HG02884 (cell line): ENCODE measurements around the gene GP5.

ENCODE experiments used
- ATAC-seq: cut with Tn5 transposase; IDR thresholded peaks from one replicate; pipeline ENCODE4 v1.9.1; 2021; ENCODE audit warnings: mild to moderate bottlenecking, moderate library complexity; ENCODE audit not compliant: unreplicated experiment

The GP5 gene

DNA sequence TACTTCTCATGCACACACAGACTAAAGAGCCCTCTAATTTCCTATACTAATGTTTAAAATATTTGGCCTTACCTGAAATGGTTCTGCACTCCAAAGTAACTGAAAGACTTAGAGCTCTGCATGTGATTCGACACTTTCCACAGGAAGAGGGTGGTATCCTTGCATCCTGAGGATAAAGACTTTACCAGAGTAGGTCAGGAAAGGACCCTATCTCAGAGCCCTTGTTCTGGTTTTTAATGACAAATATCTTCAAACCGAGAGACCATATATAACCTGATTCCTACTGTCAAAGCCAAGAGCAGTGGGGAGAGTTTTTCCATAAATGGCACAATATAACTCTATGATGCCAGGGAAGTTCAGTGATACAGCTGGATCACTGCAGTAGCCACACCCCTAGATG is at the start of gene GP5:
GP5 (minus strand) TSS at position 101 of the 400 bp plus-strand sequence. CDS start 984 bp downstream, outside the sequence.
- ATAC-seq = no peak

DNA sequence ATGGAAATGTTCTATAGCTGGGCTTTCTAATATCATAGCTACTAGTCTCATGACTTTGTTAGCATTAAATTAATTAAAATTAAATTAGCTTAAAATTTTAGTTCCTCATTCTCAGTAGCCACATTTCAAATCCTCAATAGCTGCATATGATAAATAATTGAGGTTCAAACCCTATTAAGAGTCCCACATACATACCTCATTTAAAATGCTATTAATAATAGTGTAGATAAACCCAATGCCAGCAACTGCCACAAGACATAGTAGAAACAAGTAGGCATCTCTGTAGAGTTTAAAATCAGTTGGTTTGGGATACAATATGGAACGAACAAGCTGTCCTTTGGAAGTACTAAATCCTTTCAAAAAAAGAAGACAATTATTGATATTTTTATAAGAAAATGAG is 48.6 kb upstream of the GP5 start:
- ATAC-seq = no peak

DNA sequence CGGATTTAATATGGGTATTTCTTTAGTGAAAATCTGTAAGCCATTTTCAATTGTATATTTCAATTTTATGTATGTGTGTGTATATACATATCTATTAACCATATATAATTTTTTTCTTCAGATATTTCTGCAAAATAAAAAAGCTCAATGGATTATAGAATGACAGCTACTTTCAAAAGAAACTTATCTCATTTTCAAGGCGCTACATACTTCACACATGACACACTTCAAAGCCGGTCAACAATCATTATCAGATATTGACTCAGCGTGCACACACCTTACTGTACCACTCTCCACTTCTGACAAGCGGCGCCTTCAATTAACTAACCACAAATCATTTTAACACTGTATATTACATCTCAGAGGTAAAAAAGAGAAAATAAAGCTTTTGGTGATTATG is 48.1 kb upstream of the GP5 start:
- no peak for ATAC-seq

- no peak for ATAC-seq
These were observed 47.7 kb upstream of the GP5 start for GRCh38 chr3:194446754-194447153.

DNA sequence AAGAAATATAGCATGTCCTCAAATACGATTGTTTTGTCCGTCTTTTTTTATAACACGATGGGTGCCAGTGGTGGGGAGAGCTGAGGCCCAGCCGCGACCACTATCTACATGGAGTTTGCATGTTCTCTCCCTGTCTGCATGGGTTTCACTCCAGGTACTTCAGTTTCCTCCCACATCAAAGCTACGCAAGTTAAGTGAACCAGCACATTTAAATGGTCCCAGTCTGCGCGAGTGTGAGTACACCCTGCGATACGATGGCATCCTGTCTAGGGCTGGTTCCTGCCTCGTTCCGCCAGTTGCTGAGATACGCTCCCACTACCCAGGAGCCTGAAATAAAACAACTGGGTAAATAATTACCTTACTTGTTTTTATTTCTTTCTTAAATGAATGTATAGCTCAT is 47.1 kb upstream of the GP5 start:
- ATAC-seq = no peak

DNA sequence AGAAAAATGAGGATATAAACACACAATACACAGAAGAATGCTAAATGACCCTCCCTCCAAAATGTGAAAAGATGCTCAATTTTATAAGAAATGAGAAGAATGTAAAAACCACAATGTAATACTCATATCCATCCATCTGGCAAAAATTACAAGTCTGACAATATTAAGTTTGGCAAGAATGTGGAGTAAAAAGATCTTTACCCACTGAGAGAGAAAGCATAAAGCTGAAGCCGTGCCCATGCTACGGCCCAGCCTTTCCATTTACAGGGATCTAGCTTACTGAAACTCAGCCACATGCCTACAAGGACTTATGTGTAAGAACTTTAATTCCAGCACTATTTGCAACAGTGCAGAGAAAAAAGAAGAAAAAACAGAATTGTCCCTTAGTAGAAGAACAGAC is 44.8 kb upstream of the GP5 start:
- ATAC-seq = no peak

DNA sequence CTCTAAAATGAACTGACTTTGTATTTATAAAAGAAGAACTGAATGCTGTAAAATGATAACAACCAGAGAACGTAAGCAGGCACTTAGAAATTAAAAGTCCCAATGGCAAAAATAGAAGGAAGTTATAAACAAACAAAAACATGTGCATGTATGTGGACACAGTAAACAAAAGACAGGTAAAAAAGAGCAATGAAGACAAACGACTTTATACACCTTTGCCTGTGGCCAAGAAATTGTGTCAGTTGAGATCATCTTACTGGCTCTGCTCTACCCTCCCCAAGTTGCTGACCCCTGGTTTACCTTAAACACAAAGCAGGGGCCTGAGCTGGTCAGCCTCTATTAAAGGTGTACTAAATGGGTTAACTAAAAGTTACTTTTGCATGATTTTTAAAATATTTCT is 41.7 kb upstream of the GP5 start:
- ATAC-seq = no peak

DNA sequence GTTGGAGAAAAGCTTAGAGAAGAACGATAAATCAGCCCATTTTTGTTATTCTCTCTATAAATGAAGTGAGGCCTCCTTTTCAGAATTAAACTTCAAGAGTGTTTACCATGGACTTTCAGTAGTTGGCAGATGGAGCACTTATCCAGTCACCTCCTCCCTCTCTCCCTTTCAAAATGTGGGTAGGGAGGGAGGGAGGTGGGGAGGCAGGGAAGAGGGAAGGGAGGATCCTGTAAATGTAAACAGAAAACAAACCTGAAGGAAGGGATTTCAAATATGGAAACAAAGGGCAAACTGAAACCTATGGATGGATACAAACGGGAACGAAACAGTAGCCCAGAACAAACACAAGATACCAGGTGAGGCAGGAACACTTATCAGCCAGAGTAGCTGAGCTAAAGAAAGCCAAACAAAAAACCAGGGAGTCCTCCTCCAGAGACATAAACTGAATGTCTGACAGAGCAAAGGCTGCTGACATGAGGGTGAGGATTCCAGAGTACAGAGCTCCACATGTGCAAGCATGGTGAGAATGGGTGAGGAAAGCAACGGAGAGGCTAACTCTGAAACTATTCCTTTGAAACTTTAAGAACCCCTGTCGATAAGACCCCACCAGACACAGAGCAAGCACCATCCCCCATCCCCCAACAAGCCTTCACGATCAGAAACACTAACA is 41.0 kb upstream of the GP5 start:
- ATAC-seq = no peak

- no peak for ATAC-seq
These were observed 35.4 kb upstream of the GP5 start for GRCh38 chr3:194434503-194434902.

DNA sequence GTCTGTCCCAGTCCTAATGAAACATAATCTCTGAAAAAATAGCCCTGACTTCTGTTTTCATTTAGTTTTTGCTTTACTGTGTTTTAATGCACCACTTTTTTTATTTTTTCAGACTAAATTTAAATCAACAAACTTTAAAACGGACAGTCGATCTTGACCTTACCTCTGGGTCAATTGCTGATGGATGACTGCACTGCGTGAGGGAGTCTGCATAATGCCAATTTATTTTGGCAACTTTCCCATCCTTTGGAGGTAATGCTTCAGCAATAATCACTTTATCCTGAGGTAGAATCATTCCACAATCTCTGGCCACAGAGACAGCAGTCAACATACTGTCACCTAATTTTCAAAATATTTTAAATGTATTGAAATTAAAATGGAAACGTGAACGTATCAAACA is 32.5 kb upstream of the GP5 start:
- ATAC-seq = no peak

DNA sequence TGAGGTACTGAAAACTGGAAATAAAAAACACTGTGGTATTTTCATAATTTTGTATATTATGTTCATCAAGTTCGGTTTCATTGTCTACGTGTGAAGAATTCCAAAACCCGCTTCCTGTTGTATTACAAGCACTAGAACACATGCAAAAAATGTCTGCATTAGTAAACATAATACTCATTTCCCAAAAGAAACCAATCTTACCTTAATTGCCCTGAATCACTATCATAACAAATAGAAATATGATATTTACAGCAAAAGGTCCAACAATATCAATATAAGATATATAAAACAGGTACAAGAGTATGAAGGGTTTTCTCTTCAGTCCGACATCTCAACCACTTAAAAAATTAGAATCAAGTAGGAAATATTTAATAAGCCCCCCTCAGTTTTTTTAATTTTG is 26.3 kb upstream of the GP5 start:
- ATAC-seq = no peak

DNA sequence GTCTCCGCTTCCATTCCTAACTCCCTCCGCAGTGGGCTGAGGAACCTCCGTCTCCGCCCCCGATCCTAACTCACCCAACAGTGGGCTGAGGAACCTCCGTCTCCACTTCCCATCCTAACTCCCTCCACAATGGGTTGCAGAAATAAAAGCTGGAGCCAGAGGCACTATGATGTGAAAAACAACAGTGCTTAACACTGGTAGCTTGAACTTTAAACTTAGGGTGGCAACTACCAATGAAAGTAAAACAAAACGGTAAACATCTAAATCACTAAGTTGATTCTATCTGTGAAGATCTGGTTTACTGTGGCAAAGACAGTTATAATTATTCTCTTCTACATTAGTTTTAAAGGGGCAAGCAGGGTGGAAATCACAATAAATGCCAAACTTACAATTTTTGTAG is 25.9 kb upstream of the GP5 start:
- no peak for ATAC-seq

GRCh38 chr3:194424373-194424772 is 25.3 kb upstream of the GP5 start:
- ATAC-seq = no peak

DNA sequence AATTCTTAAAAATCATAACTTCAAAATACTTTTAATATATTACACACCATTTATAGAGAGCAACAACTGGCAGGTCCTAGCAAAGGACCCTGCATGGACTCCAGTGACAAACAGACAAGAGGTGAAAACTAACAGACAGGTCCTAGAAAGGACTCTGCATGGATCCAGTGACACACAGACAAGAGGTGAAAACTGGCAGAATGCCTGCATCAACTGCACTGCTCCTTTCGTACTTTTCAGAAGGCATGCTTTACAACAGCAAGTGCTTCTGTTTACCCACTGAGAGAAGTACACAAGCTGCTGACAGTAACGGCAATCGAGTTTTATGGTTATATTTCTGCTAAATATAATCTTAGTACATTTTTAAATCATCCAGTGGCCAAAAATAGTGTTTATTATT is 24.3 kb upstream of the GP5 start:
- ATAC-seq = no peak

DNA sequence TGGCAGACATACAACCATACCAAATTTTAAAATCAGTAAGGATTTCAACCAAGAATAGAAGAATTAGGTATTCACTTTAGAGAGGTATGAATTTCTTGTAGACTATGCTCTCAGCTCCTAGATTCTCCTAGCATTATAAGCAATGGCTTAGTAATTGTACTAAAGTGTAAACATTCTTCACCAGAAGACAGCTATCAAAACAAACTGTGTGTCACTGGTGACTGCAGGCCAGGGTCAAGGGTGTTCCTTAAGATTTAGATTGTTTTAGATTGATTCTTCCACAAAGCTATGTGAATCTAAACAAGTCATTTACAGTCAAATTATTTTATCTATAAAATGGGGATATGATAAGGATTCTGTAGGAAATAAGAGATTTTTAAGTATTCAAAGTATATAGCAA is 23.1 kb upstream of the GP5 start:
- no peak for ATAC-seq

- ATAC-seq = no peak
These were observed 19.6 kb upstream of the GP5 start for GRCh38 chr3:194418671-194419070.

DNA sequence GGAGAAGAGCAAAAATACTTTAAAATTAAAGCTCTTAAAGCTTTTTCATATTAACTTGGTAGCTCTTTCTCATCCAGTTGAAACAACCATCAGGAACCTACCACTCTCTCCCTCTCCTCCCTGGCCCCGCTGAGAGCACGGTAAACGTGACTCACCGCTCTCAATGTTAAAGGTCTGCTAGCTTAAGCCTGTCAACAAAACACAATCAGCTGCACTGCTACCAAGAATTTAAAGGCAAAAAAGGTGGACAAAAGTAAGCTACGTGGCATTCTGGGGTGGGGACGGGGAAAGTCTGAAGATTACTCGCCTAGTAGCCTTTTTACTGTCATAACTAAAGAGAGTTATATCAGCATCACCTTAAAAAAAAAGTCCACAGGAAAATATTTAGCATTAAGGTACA is 8.4 kb upstream of the GP5 start:
- no peak for ATAC-seq

- ATAC-seq = no peak
These were observed 6.7 kb upstream of the GP5 start for GRCh38 chr3:194405766-194406165.

DNA sequence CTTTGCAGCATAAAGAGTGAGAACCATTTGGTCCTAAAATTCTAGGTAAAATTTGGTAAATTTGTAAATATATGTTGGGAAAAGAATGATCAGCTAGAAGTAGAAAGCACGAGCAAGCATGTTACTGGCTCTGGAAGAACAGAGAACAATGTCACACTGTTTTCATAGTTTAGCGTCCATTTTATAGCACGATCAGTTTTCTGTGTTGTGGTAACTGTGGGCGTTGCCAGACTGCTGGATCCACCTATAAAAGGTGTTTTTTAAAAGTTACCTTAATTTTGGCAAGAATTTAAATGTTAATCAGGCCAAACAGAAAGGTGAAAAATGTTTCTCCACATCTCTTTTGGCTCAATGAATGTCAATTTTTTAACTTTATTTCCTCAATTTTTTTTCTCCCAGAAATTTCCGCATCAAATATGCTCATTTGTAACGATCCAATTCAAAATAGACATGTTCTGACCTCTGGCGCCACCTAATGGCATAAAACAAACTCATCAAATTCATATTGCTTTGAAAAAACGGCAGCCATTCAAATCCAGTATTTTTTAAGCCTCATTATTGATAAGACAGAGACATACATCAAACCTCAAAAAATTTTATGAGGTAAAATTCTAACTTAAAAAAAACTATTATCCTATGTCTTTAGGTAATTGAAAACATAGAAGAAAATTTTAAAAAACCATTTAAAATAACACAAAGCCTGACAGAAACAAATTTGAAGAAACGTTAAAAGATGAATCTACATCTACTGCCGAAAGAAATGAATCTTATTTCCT is 5.5 kb upstream of the GP5 start:
- ATAC-seq = no peak

DNA sequence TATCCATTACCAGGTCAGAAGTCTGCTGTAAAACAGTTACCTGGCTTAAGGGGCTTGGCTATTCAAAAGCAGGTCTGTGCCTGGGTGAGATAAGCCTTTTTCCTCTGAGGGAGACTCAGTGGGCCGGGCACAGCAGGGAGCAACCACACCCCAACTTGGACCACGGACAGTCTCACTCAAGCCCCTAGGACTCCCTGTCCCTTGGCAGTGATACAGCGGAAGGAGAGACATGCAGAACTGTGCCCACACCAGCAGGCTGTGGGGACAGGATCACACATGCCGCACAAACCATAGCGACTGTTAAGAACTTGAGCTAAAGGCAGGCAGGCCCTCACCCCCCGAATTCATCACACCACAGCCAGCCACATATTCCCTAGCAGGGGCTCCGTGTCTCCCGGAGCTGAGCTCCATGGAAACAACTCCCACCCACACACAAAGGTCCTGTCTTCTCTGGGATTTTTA is 2.8 kb upstream of the GP5 start:
- no peak for ATAC-seq

- ATAC-seq = no peak
These were observed 2.3 kb upstream of the GP5 start for GRCh38 chr3:194401346-194401745.

- ATAC-seq = no peak
These were observed 877 bp upstream of the GP5 start for GRCh38 chr3:194399874-194400411.
